Body of pancreas (tissue), 4 donors: ENCODE data around the gene UCP2.

ENCODE experiments used
- POLR2A ChIP-seq, 3 donors: fragments of 450-650 bp; IDR thresholded peaks; one replicate each; pipeline ENCODE4 v1.6.1; 2016; ENCODE audit warnings: antibody characterized with exemption in 3 of 3, mild to moderate bottlenecking in 2 of 3
- TF ChIP-seq, protein P1 (sequence below), 7 experiments: fragments of 450-650 bp in 4 of 7; fragments of 200-600 bp in 3 of 7; sonication (generic) in 3 of 7; IDR thresholded peaks; one replicate each; pipeline ENCODE4 v1.5.1; 2016 to 2019; ENCODE audit warnings: antibody characterized with exemption in 7 of 7

DNA sequence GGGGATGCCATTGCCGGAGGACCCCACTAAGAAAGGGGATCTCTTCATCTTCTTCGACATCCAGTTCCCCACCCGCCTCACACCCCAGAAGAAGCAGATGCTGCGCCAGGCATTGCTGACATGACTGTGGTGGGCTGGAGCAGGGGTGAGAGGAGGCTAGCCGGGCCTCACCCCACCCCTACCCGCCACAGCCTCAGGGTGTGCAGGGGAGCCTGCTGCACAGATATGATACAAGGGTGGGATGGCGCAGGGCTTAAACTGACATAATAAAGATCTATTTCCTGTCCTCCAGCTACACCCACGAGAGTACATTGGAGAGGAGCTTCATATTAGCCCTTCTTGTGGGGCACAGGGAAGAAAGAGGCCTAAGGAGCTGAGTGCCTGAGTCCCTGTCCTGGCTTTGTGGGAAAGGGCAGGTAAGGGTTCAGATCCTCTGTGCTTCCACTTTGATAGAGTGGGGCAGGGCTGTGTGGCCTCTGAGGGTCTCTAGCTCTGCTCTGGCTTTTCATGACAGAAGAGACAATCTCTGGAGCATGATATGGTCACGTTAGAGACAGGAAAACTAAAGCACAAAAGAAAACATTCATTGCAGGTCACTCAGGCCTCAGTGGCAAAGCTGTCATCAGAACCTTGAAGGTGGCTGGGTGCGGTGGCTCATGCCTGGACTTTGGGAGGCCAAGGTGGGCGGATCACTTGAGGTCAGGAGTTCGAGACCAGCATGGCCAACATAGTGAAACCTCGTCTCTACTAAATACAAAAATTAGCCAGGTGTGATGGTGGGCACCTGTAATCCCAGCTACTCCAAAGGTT, 12.4 kb downstream of the UCP2 start:
- TF ChIP-seq, protein P1, sequence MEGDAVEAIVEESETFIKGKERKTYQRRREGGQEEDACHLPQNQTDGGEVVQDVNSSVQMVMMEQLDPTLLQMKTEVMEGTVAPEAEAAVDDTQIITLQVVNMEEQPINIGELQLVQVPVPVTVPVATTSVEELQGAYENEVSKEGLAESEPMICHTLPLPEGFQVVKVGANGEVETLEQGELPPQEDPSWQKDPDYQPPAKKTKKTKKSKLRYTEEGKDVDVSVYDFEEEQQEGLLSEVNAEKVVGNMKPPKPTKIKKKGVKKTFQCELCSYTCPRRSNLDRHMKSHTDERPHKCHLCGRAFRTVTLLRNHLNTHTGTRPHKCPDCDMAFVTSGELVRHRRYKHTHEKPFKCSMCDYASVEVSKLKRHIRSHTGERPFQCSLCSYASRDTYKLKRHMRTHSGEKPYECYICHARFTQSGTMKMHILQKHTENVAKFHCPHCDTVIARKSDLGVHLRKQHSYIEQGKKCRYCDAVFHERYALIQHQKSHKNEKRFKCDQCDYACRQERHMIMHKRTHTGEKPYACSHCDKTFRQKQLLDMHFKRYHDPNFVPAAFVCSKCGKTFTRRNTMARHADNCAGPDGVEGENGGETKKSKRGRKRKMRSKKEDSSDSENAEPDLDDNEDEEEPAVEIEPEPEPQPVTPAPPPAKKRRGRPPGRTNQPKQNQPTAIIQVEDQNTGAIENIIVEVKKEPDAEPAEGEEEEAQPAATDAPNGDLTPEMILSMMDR (IDR thresholded peaks at IDR 0.05), result no peak
- no peak for TF ChIP-seq POLR2A (IDR thresholded peaks at IDR 0.05)
